Measurements from ENCODE around the gene WDFY4.

DNA sequence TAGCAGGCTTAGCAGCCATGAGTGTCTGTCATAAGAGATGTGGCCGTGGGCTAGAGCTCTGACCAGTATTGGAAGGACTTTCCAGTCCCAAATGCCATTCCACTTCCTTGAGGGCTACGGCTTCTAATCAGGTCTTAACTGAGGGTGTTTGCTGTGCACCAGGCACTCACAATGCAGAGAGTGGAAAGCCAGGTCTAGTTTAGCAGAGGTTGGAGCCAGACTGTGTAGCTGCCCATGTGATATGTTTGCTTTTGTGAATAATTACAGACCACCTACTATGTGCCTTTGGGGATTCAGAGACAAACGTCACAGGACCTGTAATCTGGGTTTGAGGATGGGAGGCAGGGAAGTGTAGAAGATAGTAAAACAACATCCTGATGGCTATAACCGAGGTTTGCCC lies 79.8 kb downstream of the WDFY4 start:
- TF ChIP-seq GABPA (IDR thresholded peaks at IDR 0.05; ENCODE audit: low read depth) (no peak), RCOR1 (IDR thresholded peaks at IDR 0.05; ENCODE audit: low read length) (no peak), CTCF (IDR thresholded peaks at IDR 0.05) (no peak), JUND (IDR thresholded peaks at IDR 0.05) (no peak), POLR2AphosphoS5 (IDR thresholded peaks at IDR 0.05; ENCODE audit: low read depth, low read length) (no peak), RAD21 (IDR thresholded peaks at IDR 0.05; ENCODE audit: low read length) (no peak), MAX (IDR thresholded peaks at IDR 0.05; ENCODE audit: low read depth) (no peak), MXI1 (IDR thresholded peaks at IDR 0.05; ENCODE audit: low read depth, low read length) (no peak), ELF1 (IDR thresholded peaks at IDR 0.05) (no peak), TCF12 (IDR thresholded peaks at IDR 0.05) (no peak), SMC3 (IDR thresholded peaks at IDR 0.05; ENCODE audit: low read depth, low read length) (no peak), YY1 (IDR thresholded peaks at IDR 0.05; ENCODE audit: low read depth) (no peak)
